PFSK-1 (cell line): Measurements from ENCODE around the gene INPP5D.

Experiments used
- POLR2AphosphoS5 ChIP-seq: IDR thresholded peaks from 2 replicates; pipeline ENCODE4 v1.6.1; 2012; ENCODE audit warnings: low read depth, mild to moderate bottlenecking, control low read depth, low read length, moderate library complexity
- REST ChIP-seq, 2 experiments: IDR thresholded peaks; 2 replicates each; pipeline versions ENCODE4 v1.6.1 to v1.8.0; 2011 to 2012; ENCODE audit warnings: low read depth in 2 of 2, low read length in 2 of 2, control low read depth in 1 of 2, inconsistent platforms in 1 of 2, mild to moderate bottlenecking in 1 of 2, moderate library complexity in 1 of 2; ENCODE audit not compliant: insufficient read depth in 1 of 2
- TAF1 ChIP-seq: IDR thresholded peaks from 2 replicates; pipeline ENCODE4 v1.6.1; 2012; ENCODE audit warnings: low read length, control low read depth, borderline replicate concordance; ENCODE audit not compliant: insufficient read depth

DNA sequence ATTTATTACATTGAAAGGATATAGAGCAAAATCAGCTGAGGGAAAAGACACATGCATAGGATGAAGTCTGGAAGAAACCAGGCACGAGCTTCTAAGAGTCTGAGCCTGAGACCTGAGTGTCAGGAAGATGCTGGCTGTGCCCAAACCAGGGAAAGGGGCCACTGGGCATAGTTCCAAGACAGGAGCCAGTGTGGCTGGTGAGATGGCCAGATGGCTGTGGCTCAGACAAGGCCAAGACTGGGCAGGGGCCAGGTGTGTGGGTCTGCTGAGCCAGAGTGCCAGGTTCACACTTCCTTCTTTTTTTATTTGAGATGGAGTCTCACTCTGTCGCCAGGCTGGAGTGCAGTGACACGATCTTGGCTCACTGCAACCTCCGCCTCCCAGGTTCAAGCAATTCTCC is 95.9 kb downstream of the INPP5D start:
- TF ChIP-seq TAF1: no peak
- no peak for TF ChIP-seq REST (IDR thresholded peaks at IDR 0.05; ENCODE audit: insufficient read depth in 1 of 2, low read depth in 2 of 2, low read length in 2 of 2)
- no peak for TF ChIP-seq POLR2AphosphoS5
